Measurements from ENCODE around the gene AMH. TPM values are rescaled to one million over a fixed set of nuclear protein-coding genes. Genes with fewer than 3 reads are reported as not detected.

The AMH gene
- total RNA-seq, 4 donors from 2014 or later: 0.33 to 4.2 TPM; not detected in 2

DNA sequence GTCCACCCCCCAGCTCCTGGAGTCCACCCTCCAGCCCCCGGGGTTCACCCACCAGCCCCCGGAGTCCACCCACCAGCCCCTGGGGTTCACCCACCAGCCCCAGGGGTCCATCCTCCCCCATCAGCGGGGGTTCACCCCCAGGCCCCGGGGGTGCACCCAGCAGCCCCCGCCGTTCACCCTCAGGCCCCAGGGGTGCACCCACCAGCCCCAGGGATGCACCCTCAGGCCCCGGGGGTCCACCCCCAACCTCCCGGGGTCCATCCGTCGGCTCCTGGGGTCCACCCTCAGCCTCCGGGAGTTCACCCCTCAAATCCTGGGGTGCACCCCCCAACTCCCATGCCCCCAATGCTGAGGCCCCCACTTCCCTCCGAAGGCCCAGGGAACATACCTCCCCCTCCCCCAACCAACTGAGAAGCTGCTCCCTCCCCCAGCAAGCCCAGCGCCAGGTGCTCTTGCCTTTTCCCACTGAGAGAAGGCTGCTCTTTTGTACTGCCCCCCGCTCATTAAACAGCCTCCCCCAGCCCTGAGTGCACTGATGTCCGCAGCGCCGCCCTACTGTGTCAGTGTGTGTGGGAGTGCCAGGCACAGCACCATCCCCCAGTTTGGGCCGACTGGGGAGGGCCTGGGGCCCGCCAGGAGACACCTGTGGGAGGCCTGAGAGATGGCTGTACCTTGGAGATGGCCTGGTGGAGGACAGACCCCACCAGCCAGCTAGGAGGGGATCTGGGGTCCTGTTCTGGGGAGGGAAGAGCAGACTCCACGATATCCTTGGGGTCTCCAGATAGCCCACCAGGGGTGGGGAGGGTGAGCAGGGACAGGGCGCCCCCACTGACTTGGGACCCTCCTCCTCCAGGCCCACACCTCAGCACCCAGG is 750 bp upstream of the AMH start:
- intact Hi-C loops (cut with DNase I): no loop called here
- peaks cover 46 to 49% of the 10 kb centered on the region in 2 donors for H3K36me3 ChIP-seq
- peaks cover 10% of the 10 kb centered on the region for H3K27me3 ChIP-seq
- TF ChIP-seq, protein P1, sequence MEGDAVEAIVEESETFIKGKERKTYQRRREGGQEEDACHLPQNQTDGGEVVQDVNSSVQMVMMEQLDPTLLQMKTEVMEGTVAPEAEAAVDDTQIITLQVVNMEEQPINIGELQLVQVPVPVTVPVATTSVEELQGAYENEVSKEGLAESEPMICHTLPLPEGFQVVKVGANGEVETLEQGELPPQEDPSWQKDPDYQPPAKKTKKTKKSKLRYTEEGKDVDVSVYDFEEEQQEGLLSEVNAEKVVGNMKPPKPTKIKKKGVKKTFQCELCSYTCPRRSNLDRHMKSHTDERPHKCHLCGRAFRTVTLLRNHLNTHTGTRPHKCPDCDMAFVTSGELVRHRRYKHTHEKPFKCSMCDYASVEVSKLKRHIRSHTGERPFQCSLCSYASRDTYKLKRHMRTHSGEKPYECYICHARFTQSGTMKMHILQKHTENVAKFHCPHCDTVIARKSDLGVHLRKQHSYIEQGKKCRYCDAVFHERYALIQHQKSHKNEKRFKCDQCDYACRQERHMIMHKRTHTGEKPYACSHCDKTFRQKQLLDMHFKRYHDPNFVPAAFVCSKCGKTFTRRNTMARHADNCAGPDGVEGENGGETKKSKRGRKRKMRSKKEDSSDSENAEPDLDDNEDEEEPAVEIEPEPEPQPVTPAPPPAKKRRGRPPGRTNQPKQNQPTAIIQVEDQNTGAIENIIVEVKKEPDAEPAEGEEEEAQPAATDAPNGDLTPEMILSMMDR (IDR thresholded peaks at IDR 0.05): no peak
- no peak for TF ChIP-seq POLR2A (IDR thresholded peaks at IDR 0.05)
- no peak for DNase-seq
- H3K27ac ChIP-seq: no peak overlapping the region
- H3K4me1 ChIP-seq: peaks cover 0 to 33% of the 10 kb centered on the region in 2 donors
- no peaks in the 10 kb centered on the region for H3K9me3 ChIP-seq
- H3K4me3 ChIP-seq (replicated peaks in 1 of 3): no peak overlapping the region
- 84 to 88% methylated on average over 14 to 15 of the region's 21 CpGs for WGBS, 2 donors

GRCh38 chr19:2249880-2250765 is 1.0 kb downstream of the AMH start:
- Histone ChIP-seq H3K27me3 (peaks cover 12% of the 10 kb centered on the region), H3K9me3 (no peaks in the 10 kb centered on the region), H3K4me1 (peaks cover 0 to 38% of the 10 kb centered on the region in 2 donors), H3K36me3 (peaks cover 29 to 32% of the 10 kb centered on the region in 2 donors), H3K27ac (no peak overlapping the region), H3K4me3 (replicated peaks in 1 of 3) (no peak overlapping the region)
- WGBS, 2 donors: 27 to 44% methylated on average over 13 to 19 of the region's 43 CpGs
- intact Hi-C loops (cut with DNase I): no loop called here
- TF ChIP-seq, protein P1 (IDR thresholded peaks at IDR 0.05): no peak
- no peak for TF ChIP-seq POLR2A (IDR thresholded peaks at IDR 0.05)
- DNase-seq: no peak

DNA sequence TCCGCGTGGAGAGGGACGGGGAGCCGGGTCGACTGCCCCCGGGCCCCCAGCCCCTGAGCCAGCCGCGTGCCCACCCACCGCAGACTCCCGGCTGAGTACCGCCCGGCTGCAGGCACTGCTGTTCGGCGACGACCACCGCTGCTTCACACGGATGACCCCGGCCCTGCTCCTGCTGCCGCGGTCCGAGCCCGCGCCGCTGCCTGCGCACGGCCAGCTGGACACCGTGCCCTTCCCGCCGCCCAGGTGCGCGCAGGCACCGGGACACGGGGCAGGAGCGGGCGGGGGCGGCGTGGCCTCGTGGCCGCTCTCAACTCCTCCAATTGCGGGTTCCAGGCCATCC is 1.6 kb downstream of the AMH start:
- 10 to 40% methylated on average over 1 to 2 of the region's 40 CpGs for WGBS, 2 donors
- Histone ChIP-seq H3K27me3 (peaks cover 12% of the 10 kb centered on the region), H3K4me3 (replicated peaks in 1 of 3) (no peak overlapping the region)

DNA sequence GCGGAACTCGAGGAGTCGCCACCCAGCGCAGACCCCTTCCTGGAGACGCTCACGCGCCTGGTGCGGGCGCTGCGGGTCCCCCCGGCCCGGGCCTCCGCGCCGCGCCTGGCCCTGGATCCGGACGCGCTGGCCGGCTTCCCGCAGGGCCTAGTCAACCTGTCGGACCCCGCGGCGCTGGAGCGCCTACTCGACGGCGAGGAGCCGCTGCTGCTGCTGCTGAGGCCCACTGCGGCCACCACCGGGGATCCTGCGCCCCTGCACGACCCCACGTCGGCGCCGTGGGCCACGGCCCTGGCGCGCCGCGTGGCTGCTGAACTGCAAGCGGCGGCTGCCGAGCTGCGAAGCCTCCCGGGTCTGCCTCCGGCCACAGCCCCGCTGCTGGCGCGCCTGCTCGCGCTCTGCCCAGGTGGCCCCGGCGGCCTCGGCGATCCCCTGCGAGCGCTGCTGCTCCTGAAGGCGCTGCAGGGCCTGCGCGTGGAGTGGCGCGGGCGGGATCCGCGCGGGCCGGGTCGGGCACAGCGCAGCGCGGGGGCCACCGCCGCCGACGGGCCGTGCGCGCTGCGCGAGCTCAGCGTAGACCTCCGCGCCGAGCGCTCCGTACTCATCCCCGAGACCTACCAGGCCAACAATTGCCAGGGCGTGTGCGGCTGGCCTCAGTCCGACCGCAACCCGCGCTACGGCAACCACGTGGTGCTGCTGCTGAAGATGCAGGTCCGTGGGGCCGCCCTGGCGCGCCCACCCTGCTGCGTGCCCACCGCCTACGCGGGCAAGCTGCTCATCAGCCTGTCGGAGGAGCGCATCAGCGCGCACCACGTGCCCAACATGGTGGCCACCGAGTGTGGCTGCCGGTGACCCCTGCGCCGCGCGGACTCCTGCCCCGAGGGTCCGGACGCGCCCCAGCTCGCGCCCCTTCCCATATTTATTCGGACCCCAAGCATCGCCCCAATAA is 2.3 kb downstream of the AMH start:
- Histone ChIP-seq H3K36me3 (peaks cover 16 to 19% of the 10 kb centered on the region in 2 donors), H3K4me3 (replicated peaks in 1 of 3) (no peak overlapping the region), H3K27me3 (peaks cover 12% of the 10 kb centered on the region), H3K27ac (no peak overlapping the region), H3K9me3 (no peaks in the 10 kb centered on the region), H3K4me1 (peaks cover 0 to 38% of the 10 kb centered on the region in 2 donors)
- WGBS, 2 donors: 15% methylated on average over 5 of the region's 125 CpGs; no CpG with 5 or more reads in 1 of the 2 donors
- no peak for DNase-seq
- TF ChIP-seq POLR2A (IDR thresholded peaks at IDR 0.05): no peak
- TF ChIP-seq, protein P1 (IDR thresholded peaks at IDR 0.05): no peak
- intact Hi-C loops (cut with DNase I): no loop called here

More for the DNA sequence above, 1.6 kb downstream of the AMH start:
- H3K4me1 ChIP-seq: peaks cover 0 to 38% of the 10 kb centered on the region in 2 donors
- intact Hi-C loops (cut with DNase I): no loop called here
- H3K36me3 ChIP-seq: peaks cover 23 to 26% of the 10 kb centered on the region in 2 donors
- H3K9me3 ChIP-seq: no peaks in the 10 kb centered on the region
- no peak overlapping the region for H3K27ac ChIP-seq
- TF ChIP-seq, protein P1 (IDR thresholded peaks at IDR 0.05): no peak
- no peak for TF ChIP-seq POLR2A (IDR thresholded peaks at IDR 0.05)
- no peak for DNase-seq

Measured in thyroid gland (tissue), 4 donors.